B cell (primary cell): Measurements from ENCODE around the gene IL17F. TPM values are rescaled to one million over a fixed set of nuclear protein-coding genes. Genes with fewer than 3 reads are reported as not detected.

ENCODE experiments used
- ATAC-seq: fragments of 200-7000 bp; cut with Tn5 transposase; one replicate; pipeline ENCODE4 v1.10.0; 2021; ENCODE audit warnings: low read depth, mild to moderate bottlenecking, moderate number of reproducible peaks, moderate library complexity
- CTCF ChIA-PET: fragments of 350-600 bp; sonication (Branson Sonifier 250); formaldehyde crosslinking; loops from one replicate; lab custom pipeline; 2021; ENCODE audit warnings: antibody characterized with exemption, inconsistent platforms; lab: Charles Lee
- POLR2A ChIA-PET: fragments of 350-600 bp; sonication (Branson Sonifier 250); formaldehyde crosslinking; loops from one replicate; lab custom pipeline; 2021; ENCODE audit warnings: antibody characterized with exemption; lab: Charles Lee
- DNase-seq: peaks from one replicate; pipeline ENCODE4 v3.0.0; 2013
- H2AFZ ChIP-seq: 2 replicates; pipeline ENCODE4 v1.6.1; 2012; ENCODE audit warnings: mild to moderate bottlenecking, low read depth, low read length; ENCODE audit not compliant: insufficient read depth, poor library complexity, severe bottlenecking
- H3K27ac ChIP-seq, 2 donors: 1 replicate in 1 of 2; 2 replicates in 1 of 2; pipeline ENCODE4 v1.5.1; 2012 to 2013; ENCODE audit warnings: low read length in 2 of 2, mild to moderate bottlenecking in 2 of 2, moderate library complexity in 1 of 2
- H3K27me3 ChIP-seq, 4 experiments: fragments of 200-600 bp in 1 of 4; sonication (generic) in 1 of 4; replicated peaks in 1 of 4; 1 replicate in 2 of 4; 2 replicates in 2 of 4; pipeline versions ENCODE4 v1.6.1 to v1.7.0; 2013 to 2016; ENCODE audit warnings: low read length in 3 of 4, mild to moderate bottlenecking in 2 of 4, mixed read lengths in 1 of 4, moderate library complexity in 1 of 4; ENCODE audit not compliant: insufficient read depth in 4 of 4, control insufficient read depth in 3 of 4; ENCODE audit errors: control extremely low read depth in 1 of 4
- H3K36me3 ChIP-seq, 2 experiments: replicated peaks in 1 of 2; 1 replicate in 1 of 2; 2 replicates in 1 of 2; pipeline versions ENCODE4 v1.6.1 to v1.7.1; 2013; ENCODE audit warnings: low read length in 1 of 2; ENCODE audit not compliant: insufficient read depth in 2 of 2, control insufficient read depth in 1 of 2; ENCODE audit errors: control extremely low read depth in 1 of 2, extremely low read depth in 1 of 2
- H3K4me1 ChIP-seq, 2 donors: fragments of 200-600 bp in 1 of 2; sonication (generic) in 1 of 2; 1 replicate in 1 of 2; 2 replicates in 1 of 2; pipeline versions ENCODE4 v1.5.1 to v1.6.1; 2013 to 2017; ENCODE audit warnings: low read length in 2 of 2; ENCODE audit not compliant: control insufficient read depth in 2 of 2, insufficient read depth in 2 of 2
- H3K4me2 ChIP-seq: replicated peaks from 2 replicates; pipeline ENCODE3; 2012; ENCODE audit warnings: mild to moderate bottlenecking, low read depth, low read length; ENCODE audit not compliant: poor library complexity, severe bottlenecking
- H3K4me3 ChIP-seq, 5 experiments: fragments of 200-600 bp in 1 of 5; sonication (generic) in 1 of 5; 1 replicate in 3 of 5; 2 replicates in 2 of 5; pipeline versions ENCODE4 v1.5.1 to v1.7.0; 2011 to 2016; ENCODE audit warnings: low read length in 4 of 5, mild to moderate bottlenecking in 4 of 5, low read depth in 2 of 5, control low read depth in 1 of 5, moderate library complexity in 1 of 5; ENCODE audit not compliant: insufficient read depth in 1 of 5; ENCODE audit errors: control extremely low read depth in 1 of 5, extremely low read depth in 1 of 5
- H3K79me2 ChIP-seq: fragments of 200-600 bp; sonication (generic); one replicate; pipeline ENCODE4 v1.6.0; 2016; ENCODE audit warnings: low read length; ENCODE audit not compliant: control insufficient read depth, insufficient read depth
- H3K9ac ChIP-seq: fragments of 200-600 bp; sonication (generic); 2 replicates; pipeline ENCODE4 v1.6.1; 2017; ENCODE audit warnings: mild to moderate bottlenecking, low read length, moderate library complexity
- H3K9me3 ChIP-seq, 3 donors: one replicate each; pipeline versions ENCODE4 v1.6.1 to v1.7.1; 2013; ENCODE audit warnings: low read length in 2 of 3; ENCODE audit not compliant: control insufficient read depth in 2 of 3, insufficient read depth in 1 of 3; ENCODE audit errors: control extremely low read depth in 1 of 3
- H4K20me1 ChIP-seq: 2 replicates; pipeline ENCODE4 v1.6.0; 2012; ENCODE audit warnings: mild to moderate bottlenecking, low read length; ENCODE audit not compliant: insufficient read depth, control insufficient read depth, poor library complexity, severe bottlenecking
- H3K27ac Mint-ChIP-seq: one replicate; pipeline ENCODE4 v1.8.0; 2021; ENCODE audit warnings: mixed read lengths
- H3K27me3 Mint-ChIP-seq: one replicate; pipeline ENCODE4 v1.8.0; 2021; ENCODE audit warnings: mixed read lengths
- H3K4me1 Mint-ChIP-seq: one replicate; pipeline ENCODE4 v1.8.0; 2021; ENCODE audit warnings: mixed read lengths
- H3K4me3 Mint-ChIP-seq: one replicate; pipeline ENCODE4 v1.8.0; 2021; ENCODE audit warnings: mixed read lengths
- H3K9me3 Mint-ChIP-seq: one replicate; pipeline ENCODE4 v1.8.0; 2022; ENCODE audit warnings: mixed read lengths; ENCODE audit not compliant: insufficient read depth
- CTCF ChIP-seq: fragments of 200-600 bp; IDR thresholded peaks from one replicate; pipeline ENCODE4 v1.8.0; 2022; ENCODE audit warnings: antibody characterized with exemption, mild to moderate bottlenecking
- EZH2 ChIP-seq: IDR thresholded peaks from 2 replicates; pipeline ENCODE4 v1.6.1; 2012; ENCODE audit warnings: borderline replicate concordance, low read depth, mild to moderate bottlenecking, moderate library complexity, low read length; ENCODE audit not compliant: insufficient read depth, poor library complexity, severe bottlenecking
- WGBS: methylation state at CpG from one replicate; pipeline ENCODE4 v1.1.5; 2013; ENCODE audit warnings: missing lambda C conversion rate; ENCODE audit not compliant: insufficient coverage; 5-methylcytosine and 5-hydroxymethylcytosine counted together
- intact Hi-C: fragments of 100-400 bp; cut with micrococcal nuclease; formaldehyde crosslinking; loops from one replicate; pipeline ENCODE4 v1.10.0; 2022
- polyA plus RNA-seq: library from polyadenylated mRNA; depleted of rRNA; stranded (reverse); fragments of >200 nt; gene quantifications from 2 replicates; pipeline ENCODE4 v1.2.3, GENCODE V29; 2012
- total RNA-seq, 2 donors: library from RNA; stranded (reverse); fragments of 120-200 nt in 1 of 2; gene quantifications; 1 replicate in 1 of 2; 2 replicates in 1 of 2; pipeline versions ENCODE4 v1.2.3 to v1.2.4, GENCODE V29; 2013 to 2022

The IL17F gene
- total and polyA plus RNA-seq, 2 donors (not counting 1 experiment from before 2014, with no cell fraction given): not detected

GRCh38 chr6:52245425-52245824 lies 1.1 kb upstream of the IL17F start:
- H3K9me3 ChIP-seq: no peaks in the 10 kb centered on the region
- no peak overlapping the region for H3K4me3 ChIP-seq
- no peak overlapping the region for H2AFZ ChIP-seq
- POLR2A ChIA-PET: no interaction called here
- no peak overlapping the region for H3K4me2 ChIP-seq
- H4K20me1 ChIP-seq: no peaks in the 10 kb centered on the region
- TF ChIP-seq EZH2 (no peak), CTCF (no peak)
- no peaks in the 10 kb centered on the region for H3K36me3 ChIP-seq
- H3K27ac ChIP-seq: no peak overlapping the region
- no peak for DNase-seq
- ATAC-seq: no peak
- H3K9me3 Mint-ChIP-seq: no peaks in the 10 kb centered on the region
- peaks cover 0 to 8% (median 0%) of the 10 kb centered on the region in 4 experiments for H3K27me3 ChIP-seq
- H3K27me3 Mint-ChIP-seq: peaks cover 22% of the 10 kb centered on the region
- CTCF ChIA-PET: no interaction called here
- no peak overlapping the region for H3K4me3 Mint-ChIP-seq
- H3K9ac ChIP-seq: no peak overlapping the region
- no CpG with 5 or more reads among the region's 1 CpG for WGBS
- H3K4me1 ChIP-seq: no peaks in the 10 kb centered on the region
- H3K4me1 Mint-ChIP-seq: no peaks in the 10 kb centered on the region
- H3K27ac Mint-ChIP-seq: no peak overlapping the region
- H3K79me2 ChIP-seq: no peaks in the 10 kb centered on the region
- intact Hi-C loops: no loop called here

GRCh38 chr6:52243282-52243893 lies 912 bp downstream of the IL17F start:
- no peak for TF ChIP-seq EZH2
- no peak for TF ChIP-seq CTCF
- Mint-ChIP-seq H3K27me3 (peaks cover 10% of the 10 kb centered on the region), H3K4me1 (no peaks in the 10 kb centered on the region), H3K4me3 (no peak overlapping the region), H3K27ac (no peak overlapping the region), H3K9me3 (no peaks in the 10 kb centered on the region)
- WGBS: 60% methylated on average over 1 of the region's 4 CpGs
- no peaks in the 10 kb centered on the region for H3K36me3 ChIP-seq
- POLR2A ChIA-PET: interaction anchor here (0.7 kb wide), 1 partner anchor 142 kb away, joined by 3 read pairs; no protein-coding TSS in a partner anchor
- CTCF ChIA-PET: interaction anchor here (1.7 kb wide), 1 partner anchor 1476 kb away, joined by 3 read pairs; no protein-coding TSS in a partner anchor
- H3K4me2 ChIP-seq: no peak overlapping the region
- ATAC-seq (no peak), DNase-seq (no peak)
- intact Hi-C loops: no loop called here
- peaks cover 0 to 2% (median 0%) of the 10 kb centered on the region in 4 experiments for H3K27me3 ChIP-seq
- no peaks in the 10 kb centered on the region for H3K9me3 ChIP-seq
- H3K9ac ChIP-seq: no peak overlapping the region
- no peaks in the 10 kb centered on the region for H3K4me1 ChIP-seq
- no peak overlapping the region for H2AFZ ChIP-seq
- no peak overlapping the region for H3K27ac ChIP-seq
- no peak overlapping the region for H3K4me3 ChIP-seq
- H3K79me2 ChIP-seq: no peaks in the 10 kb centered on the region
- H4K20me1 ChIP-seq: no peaks in the 10 kb centered on the region
